NT2/D1 (cell line): ENCODE data around the gene INPP5E.

Experiments
- SUZ12 ChIP-seq: IDR thresholded peaks from 2 replicates; pipeline ENCODE4 v1.6.1; 2011; ENCODE audit not compliant: insufficient read length, insufficient read depth; ENCODE audit errors: extremely low read depth
- ZNF274 ChIP-seq: IDR thresholded peaks from 2 replicates; pipeline ENCODE4 v1.6.1; 2011; ENCODE audit warnings: mild to moderate bottlenecking, low read depth, low read length

- TF ChIP-seq ZNF274 (no peak), SUZ12 (no peak)
These were observed 50.2 kb downstream of the INPP5E start for GRCh38 chr9:136389396-136389795.
